CD14-positive monocyte (primary cell): Measurements from ENCODE around the gene TOGARAM1. TPM values are rescaled to one million over a fixed set of nuclear protein-coding genes. Genes with fewer than 3 reads are reported as not detected.
A peak's percentile ranks its signal among the peaks of the same experiment; 100 is the strongest.

Source experiments
- DNase-seq, 3 donors: peaks; one replicate each; pipeline ENCODE4 v3.0.0-alpha.2; 2011 to 2022
- H2AFZ ChIP-seq: 2 replicates; pipeline ENCODE4 v1.6.0; 2012; ENCODE audit warnings: mild to moderate bottlenecking, low read depth, low read length, inconsistent platforms; ENCODE audit not compliant: insufficient read depth, poor library complexity, severe bottlenecking
- H3K27ac ChIP-seq, 2 donors: 1 replicate in 1 of 2; 2 replicates in 1 of 2; pipeline ENCODE4 v1.5.1; 2012 to 2013; ENCODE audit warnings: low read length in 2 of 2, control low read depth in 1 of 2, inconsistent platforms in 1 of 2, low read depth in 1 of 2, mild to moderate bottlenecking in 1 of 2
- H3K27me3 ChIP-seq, 2 donors: one replicate each; pipeline versions ENCODE4 v1.6.0 to v1.6.1; 2011 to 2013; ENCODE audit warnings: low read length in 2 of 2; ENCODE audit not compliant: control insufficient read depth in 2 of 2, insufficient read depth in 2 of 2
- H3K36me3 ChIP-seq, 2 donors: replicated peaks in 1 of 2; 1 replicate in 1 of 2; 2 replicates in 1 of 2; pipeline versions ENCODE4 v1.5.1 to v1.6.1; 2012 to 2013; ENCODE audit warnings: low read length in 2 of 2, control low read depth in 1 of 2, inconsistent platforms in 1 of 2, mild to moderate bottlenecking in 1 of 2; ENCODE audit not compliant: insufficient read depth in 2 of 2, control insufficient read depth in 1 of 2
- H3K4me1 ChIP-seq, 2 donors: 1 replicate in 1 of 2; 2 replicates in 1 of 2; pipeline versions ENCODE4 v1.5.1 to v1.6.1; 2012 to 2013; ENCODE audit warnings: low read length in 2 of 2, control low read depth in 1 of 2, inconsistent platforms in 1 of 2, mild to moderate bottlenecking in 1 of 2, moderate library complexity in 1 of 2; ENCODE audit not compliant: insufficient read depth in 2 of 2, control insufficient read depth in 1 of 2
- H3K4me2 ChIP-seq: replicated peaks from 2 replicates; pipeline ENCODE3; 2012; ENCODE audit warnings: low read length, moderate library complexity, mild to moderate bottlenecking; ENCODE audit not compliant: poor library complexity, severe bottlenecking; ENCODE audit errors: extremely low read depth
- H3K4me3 ChIP-seq, 3 experiments: fragments of 200-600 bp in 1 of 3; sonication (generic) in 1 of 3; replicated peaks in 1 of 3; 1 replicate in 2 of 3; 2 replicates in 1 of 3; pipeline ENCODE4 v1.5.1; 2011 to 2013; ENCODE audit warnings: low read length in 3 of 3, mild to moderate bottlenecking in 3 of 3, control low read depth in 2 of 3, low read depth in 2 of 3, inconsistent platforms in 1 of 3, moderate library complexity in 1 of 3
- H3K79me2 ChIP-seq: 2 replicates; pipeline ENCODE4 v1.6.0; 2012; ENCODE audit warnings: mild to moderate bottlenecking, control low read depth, inconsistent platforms, low read length, moderate library complexity; ENCODE audit not compliant: insufficient read depth
- H3K9ac ChIP-seq: 2 replicates; pipeline ENCODE4 v1.6.0; 2017; ENCODE audit warnings: low read length, mild to moderate bottlenecking; ENCODE audit not compliant: insufficient read depth, poor library complexity, severe bottlenecking
- H3K9me3 ChIP-seq, 2 donors: replicated peaks in 1 of 2; 1 replicate in 1 of 2; 2 replicates in 1 of 2; pipeline versions ENCODE4 v1.5.1 to v1.6.1; 2012 to 2013; ENCODE audit warnings: low read length in 2 of 2, control low read depth in 1 of 2; ENCODE audit not compliant: control insufficient read depth in 1 of 2, insufficient read depth in 1 of 2
- H4K20me1 ChIP-seq: 2 replicates; pipeline ENCODE4 v1.6.0; 2012; ENCODE audit warnings: mild to moderate bottlenecking, low read length, control low read depth, moderate library complexity; ENCODE audit not compliant: insufficient read depth
- H3K27ac Mint-ChIP-seq, 7 donors: one replicate each; pipeline ENCODE4 v1.8.0; 2020; ENCODE audit warnings: mild to moderate bottlenecking in 7 of 7, mixed read lengths in 7 of 7, moderate library complexity in 6 of 7, inconsistent platforms in 2 of 7
- H3K27me3 Mint-ChIP-seq, 3 donors: one replicate each; pipeline ENCODE4 v1.8.0; 2021 to 2022; ENCODE audit warnings: low read depth in 3 of 3, mild to moderate bottlenecking in 3 of 3, mixed read lengths in 3 of 3, moderate library complexity in 3 of 3, inconsistent platforms in 1 of 3
- H3K36me3 Mint-ChIP-seq, 2 donors: one replicate each; pipeline ENCODE4 v1.8.0; 2020; ENCODE audit warnings: mixed read lengths in 2 of 2, inconsistent platforms in 1 of 2, mild to moderate bottlenecking in 1 of 2
- H3K4me1 Mint-ChIP-seq: one replicate; pipeline ENCODE4 v1.8.0; 2020; ENCODE audit warnings: mild to moderate bottlenecking, mixed read lengths
- H3K4me3 Mint-ChIP-seq, 2 donors: one replicate each; pipeline ENCODE4 v1.8.0; 2020; ENCODE audit warnings: mild to moderate bottlenecking in 2 of 2, mixed read lengths in 2 of 2, moderate library complexity in 1 of 2
- H3K9me3 Mint-ChIP-seq, 7 donors: one replicate each; pipeline ENCODE4 v1.8.0; 2020 to 2022; ENCODE audit warnings: mixed read lengths in 7 of 7, mild to moderate bottlenecking in 6 of 7, moderate library complexity in 6 of 7, inconsistent platforms in 2 of 7
- intact Hi-C, 2 donors: fragments of 100-400 bp; cut with micrococcal nuclease; formaldehyde crosslinking; loops; one replicate each; pipeline versions ENCODE4 v1.15.0 to v1.15.1; 2023
- polyA plus RNA-seq, 3 donors: library from polyadenylated mRNA; depleted of rRNA in 1 of 3; unstranded in 2 of 3; stranded (reverse) in 1 of 3; fragments of 300-500 nt in 2 of 3; fragments of >200 nt in 1 of 3; fragmentation: Illumina TruSeq in 2 of 3; gene quantifications; 1 replicate in 2 of 3; 2 replicates in 1 of 3; pipeline ENCODE4 v1.2.3, GENCODE V29; 2012 to 2021
- TF ChIP-seq, protein P1 (sequence below): fragments of 200-600 bp; IDR thresholded peaks from one replicate; pipeline ENCODE4 v1.8.0; 2022; ENCODE audit warnings: antibody characterized with exemption, mild to moderate bottlenecking

The TOGARAM1 gene
- polyA plus RNA-seq, 3 donors, result 2.6 to 3.8 (median 3.4) TPM

DNA sequence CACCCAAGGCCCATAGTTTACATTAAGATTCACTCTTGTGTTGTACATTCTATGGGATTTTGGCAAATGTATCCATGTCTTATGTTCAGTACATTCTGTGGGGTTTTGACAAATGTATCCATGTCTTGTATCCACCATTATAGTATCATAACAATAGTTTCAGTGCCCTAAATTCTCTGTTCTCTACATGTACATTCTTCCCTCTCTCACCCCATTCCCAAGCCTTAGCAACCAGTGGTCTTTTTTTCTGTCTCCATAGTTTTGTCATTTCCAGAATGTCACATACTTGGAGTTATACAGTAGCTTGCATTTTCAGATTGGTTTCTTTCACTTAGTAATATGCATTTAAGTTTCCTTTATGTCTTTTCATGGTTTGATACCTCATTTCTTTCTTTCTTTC, 6.7 kb downstream of the TOGARAM1 start:
- Mint-ChIP-seq H3K27me3 (peaks cover 0 to 2% (median 0%) of the 10 kb centered on the region in 3 donors), H3K9me3 (peaks cover 10 to 33% (median 18%) of the 10 kb centered on the region in 7 donors), H3K4me3 (no peak overlapping the region), H3K27ac (peak overlapping the region in 2 of 7 donors; percentile 6 to 37), H3K4me1 (peaks cover 61% of the 10 kb centered on the region), H3K36me3 (peaks cover 20 to 23% of the 10 kb centered on the region in 2 donors)
- intact Hi-C loops, result loop anchor here in 1 of 2 donors (10.0 kb wide), 1 partner anchor 116 kb away; the partner anchor contains the start of gene PRPF39
- Histone ChIP-seq H3K27ac (no peak overlapping the region), H3K9me3 (peaks cover 4 to 6% of the 10 kb centered on the region in 2 donors), H3K9ac (no peak overlapping the region), H3K4me2 (no peak overlapping the region), H2AFZ (no peak overlapping the region), H3K4me3 (no peak overlapping the region), H3K36me3 (peaks cover 0 to 8% of the 10 kb centered on the region in 2 donors), H4K20me1 (no peaks in the 10 kb centered on the region), H3K4me1 (peaks cover 22 to 35% of the 10 kb centered on the region in 2 donors), H3K79me2 (peaks cover 79% of the 10 kb centered on the region), H3K27me3 (no peaks in the 10 kb centered on the region)
- TF ChIP-seq, protein P1, sequence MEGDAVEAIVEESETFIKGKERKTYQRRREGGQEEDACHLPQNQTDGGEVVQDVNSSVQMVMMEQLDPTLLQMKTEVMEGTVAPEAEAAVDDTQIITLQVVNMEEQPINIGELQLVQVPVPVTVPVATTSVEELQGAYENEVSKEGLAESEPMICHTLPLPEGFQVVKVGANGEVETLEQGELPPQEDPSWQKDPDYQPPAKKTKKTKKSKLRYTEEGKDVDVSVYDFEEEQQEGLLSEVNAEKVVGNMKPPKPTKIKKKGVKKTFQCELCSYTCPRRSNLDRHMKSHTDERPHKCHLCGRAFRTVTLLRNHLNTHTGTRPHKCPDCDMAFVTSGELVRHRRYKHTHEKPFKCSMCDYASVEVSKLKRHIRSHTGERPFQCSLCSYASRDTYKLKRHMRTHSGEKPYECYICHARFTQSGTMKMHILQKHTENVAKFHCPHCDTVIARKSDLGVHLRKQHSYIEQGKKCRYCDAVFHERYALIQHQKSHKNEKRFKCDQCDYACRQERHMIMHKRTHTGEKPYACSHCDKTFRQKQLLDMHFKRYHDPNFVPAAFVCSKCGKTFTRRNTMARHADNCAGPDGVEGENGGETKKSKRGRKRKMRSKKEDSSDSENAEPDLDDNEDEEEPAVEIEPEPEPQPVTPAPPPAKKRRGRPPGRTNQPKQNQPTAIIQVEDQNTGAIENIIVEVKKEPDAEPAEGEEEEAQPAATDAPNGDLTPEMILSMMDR, result no peak
- no peak for DNase-seq

GRCh38 chr14:44970907-44971306, 8.9 kb downstream of the TOGARAM1 start:
- H3K27ac Mint-ChIP-seq, result no peak overlapping the region
- H3K36me3 Mint-ChIP-seq, result peaks cover 20 to 23% of the 10 kb centered on the region in 2 donors

More at GRCh38 chr14:44970907-44971306, 8.9 kb downstream of the TOGARAM1 start:
- TF ChIP-seq, protein P1, result no peak
- Histone ChIP-seq H4K20me1 (no peaks in the 10 kb centered on the region), H3K4me2 (no peak overlapping the region), H3K79me2 (peaks cover 76% of the 10 kb centered on the region), H3K4me3 (no peak overlapping the region), H3K9me3 (peaks cover 0 to 6% of the 10 kb centered on the region in 2 donors), H2AFZ (no peak overlapping the region), H3K27ac (no peak overlapping the region), H3K4me1 (peaks cover 11 to 14% of the 10 kb centered on the region in 2 donors), H3K27me3 (no peaks in the 10 kb centered on the region), H3K36me3 (peaks cover 0 to 8% of the 10 kb centered on the region in 2 donors), H3K9ac (no peak overlapping the region)
- H3K4me1 Mint-ChIP-seq, result peaks cover 43% of the 10 kb centered on the region
- intact Hi-C loops, result no loop called here
- DNase-seq, result no peak
- H3K27me3 Mint-ChIP-seq, result peaks cover 0 to 2% (median 0%) of the 10 kb centered on the region in 3 donors
- H3K9me3 Mint-ChIP-seq, result peaks cover 5 to 26% (median 13%) of the 10 kb centered on the region in 7 donors
- no peak overlapping the region for H3K4me3 Mint-ChIP-seq
